Thymus (tissue), 11 donors: ENCODE data around the gene MRPL48. TPM values are rescaled to one million over a fixed set of nuclear protein-coding genes. Genes with fewer than 3 reads are reported as not detected.

Experiments used
- DNase-seq, 9 donors: peaks; one replicate each; pipeline ENCODE4 v3.0.0-alpha.2; 2013; ENCODE audit warnings: low spot score in 9 of 9, low read depth in 6 of 9, missing footprints in 1 of 9
- H3K27ac ChIP-seq, 2 donors: one replicate each; pipeline ENCODE4 v1.5.1; 2013; ENCODE audit warnings: control low read depth in 1 of 2, low read depth in 1 of 2, low read length in 1 of 2, mild to moderate bottlenecking in 1 of 2, moderate library complexity in 1 of 2
- H3K27me3 ChIP-seq, 2 donors: one replicate each; pipeline ENCODE4 v1.5.1; 2013; ENCODE audit warnings: low read length in 1 of 2; ENCODE audit not compliant: control insufficient read depth in 2 of 2, insufficient read depth in 1 of 2
- H3K36me3 ChIP-seq, 2 donors: one replicate each; pipeline ENCODE4 v1.5.1; 2013; ENCODE audit warnings: low read length in 1 of 2, mild to moderate bottlenecking in 1 of 2, moderate library complexity in 1 of 2; ENCODE audit not compliant: control insufficient read depth in 2 of 2, insufficient read depth in 2 of 2
- H3K4me1 ChIP-seq, 2 donors: one replicate each; pipeline ENCODE4 v1.5.1; 2013; ENCODE audit warnings: low read length in 2 of 2; ENCODE audit not compliant: control insufficient read depth in 2 of 2, insufficient read depth in 2 of 2
- H3K4me3 ChIP-seq, 2 donors: one replicate each; pipeline ENCODE4 v1.5.1; 2013; ENCODE audit warnings: low read length in 2 of 2, control low read depth in 1 of 2, mild to moderate bottlenecking in 1 of 2
- H3K9me3 ChIP-seq, 2 donors: one replicate each; pipeline ENCODE4 v1.5.1; 2013; ENCODE audit warnings: low read length in 1 of 2, mild to moderate bottlenecking in 1 of 2; ENCODE audit not compliant: control insufficient read depth in 2 of 2, insufficient read depth in 1 of 2
- WGBS: extraction: QIAGEN DNeasy Blood & Tissue Kit; methylation state at CpG from one replicate; pipeline ENCODE4 v1.1.7; 2013; 5-methylcytosine and 5-hydroxymethylcytosine counted together
- polyA plus RNA-seq: library from polyadenylated mRNA; stranded (reverse); fragments of 200-250 nt; gene quantifications from one replicate; pipeline ENCODE4 v1.2.3, GENCODE V29; 2013
- total RNA-seq: library from RNA; stranded (reverse); fragments of 120-200 nt; gene quantifications from one replicate; pipeline ENCODE4 v1.2.4, GENCODE V29; 2013
- donor health status: healthy.

Gene MRPL48
- total and polyA plus RNA-seq, 2 donors, result 43.7 to 66.6 TPM

DNA sequence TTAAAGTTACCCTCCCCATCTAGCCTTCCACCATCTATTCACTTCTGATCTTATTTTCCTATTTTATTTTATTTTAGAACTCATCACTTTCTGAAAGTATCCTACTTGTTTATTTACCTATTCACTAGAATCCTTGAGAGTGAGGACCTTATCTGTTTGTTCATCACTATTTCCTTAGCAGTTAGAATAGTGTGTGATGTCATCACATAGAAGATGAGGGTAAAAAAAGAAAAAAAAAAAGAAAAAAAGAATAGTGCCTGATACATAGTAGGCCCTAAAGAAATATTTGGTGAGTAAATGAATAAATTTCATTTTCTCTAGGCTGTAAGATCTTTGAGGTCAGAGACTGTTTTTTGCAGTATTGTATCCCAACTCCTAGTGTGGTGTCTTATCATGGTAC is 125.8 kb downstream of the MRPL48 start:
- DNase-seq, result no peak
- H3K27me3 ChIP-seq, result no peaks in the 10 kb centered on the region
- H3K4me3 ChIP-seq, result no peak overlapping the region
- no peaks in the 10 kb centered on the region for H3K4me1 ChIP-seq
- peaks cover 29 to 40% of the 10 kb centered on the region in 2 donors for H3K36me3 ChIP-seq
- H3K9me3 ChIP-seq, result no peaks in the 10 kb centered on the region
- no peak overlapping the region for H3K27ac ChIP-seq

GRCh38 chr11:73914284-73914683 is 126.6 kb downstream of the MRPL48 start:
- Histone ChIP-seq H3K36me3 (peaks cover 31 to 42% of the 10 kb centered on the region in 2 donors), H3K27ac (no peak overlapping the region), H3K27me3 (no peaks in the 10 kb centered on the region), H3K9me3 (no peaks in the 10 kb centered on the region), H3K4me3 (no peak overlapping the region), H3K4me1 (no peaks in the 10 kb centered on the region)
- DNase-seq, result no peak
- WGBS, result 96% methylated on average over 4 of the region's 4 CpGs

Other genes with a start within 250 kb of the MRPL48 start
- gene FAM168A, start 189.8 kb upstream of the MRPL48 start, total RNA-seq, result 9.7 TPM
- 6.8 TPM for gene FAM168A, start 189.8 kb upstream of the MRPL48 start, polyA plus RNA-seq
- 4.7 TPM for gene PLEKHB1, start 141.3 kb upstream of the MRPL48 start, total RNA-seq
- 6.1 TPM for gene PLEKHB1, start 141.3 kb upstream of the MRPL48 start, polyA plus RNA-seq
- gene RAB6A, start 26.8 kb upstream of the MRPL48 start, total RNA-seq, result 48.9 TPM
- 64.4 TPM for gene RAB6A, start 26.8 kb upstream of the MRPL48 start, polyA plus RNA-seq
- gene COA4, start 89.0 kb downstream of the MRPL48 start, total RNA-seq, result 58.3 TPM
- 60.5 TPM for gene COA4, start 89.0 kb downstream of the MRPL48 start, polyA plus RNA-seq
- 9.5 TPM for gene PAAF1, start 89.1 kb downstream of the MRPL48 start, total RNA-seq
- 24.7 TPM for gene PAAF1, start 89.1 kb downstream of the MRPL48 start, polyA plus RNA-seq
- 0.24 TPM for gene DNAJB13, start 163.2 kb downstream of the MRPL48 start, total RNA-seq
- gene DNAJB13, start 163.2 kb downstream of the MRPL48 start, polyA plus RNA-seq, result 0.30 TPM
- gene UCP2, start 195.0 kb downstream of the MRPL48 start, total RNA-seq, result 31.4 TPM
- gene UCP2, start 195.0 kb downstream of the MRPL48 start, polyA plus RNA-seq, result 119 TPM
- 0.90 TPM for gene UCP3, start 221.2 kb downstream of the MRPL48 start, total RNA-seq
- gene UCP3, start 221.2 kb downstream of the MRPL48 start, polyA plus RNA-seq, result 2.1 TPM